Measurements from ENCODE around the gene KCNK3. TPM values are rescaled to one million over a fixed set of nuclear protein-coding genes. Genes with fewer than 3 reads are reported as not detected.

Gene KCNK3
- total and polyA plus RNA-seq, 2 experiments from 2014 or later = not detected

GRCh38 chr2:26715528-26716270, 23.2 kb downstream of the KCNK3 start:
- DNase-seq = no peak
- Histone ChIP-seq H3K27me3 (replicated peaks; ENCODE audit: insufficient read depth) (no peaks in the 10 kb centered on the region; the same call in 1 of the 2 replicates), H3K4me3 (no peak overlapping the region), H3K27ac (no peak overlapping the region), H3K79me2 (ENCODE audit: insufficient read depth) (no peaks in the 10 kb centered on the region), H3F3A (ENCODE audit: insufficient read depth) (no peaks in the 10 kb centered on the region), H3K9me3 (ENCODE audit: low read depth) (no peaks in the 10 kb centered on the region), H3K4me1 (ENCODE audit: insufficient read depth) (peaks cover 8% of the 10 kb centered on the region), H4K20me1 (ENCODE audit: insufficient read depth) (no peaks in the 10 kb centered on the region), H2AFZ (no peak overlapping the region), H3K36me3 (ENCODE audit: low read depth) (no peaks in the 10 kb centered on the region), H3K4me2 (ENCODE audit: unreplicated experiment) (no peak overlapping the region), H3K9ac (no peak overlapping the region), H3K9me2 (ENCODE audit: insufficient read depth) (no peaks in the 10 kb centered on the region)
- WGBS, 2 experiments (ENCODE audit: low coverage in 1 of 2, low lambda C conversion rate in 2 of 2, missing lambda C conversion rate in 2 of 2) = 67 to 70% methylated on average over 13 of the region's 13 CpGs
- TF ChIP-seq EZH2phosphoT487 (IDR thresholded peaks at IDR 0.05; ENCODE audit: insufficient read depth, low read depth) (no peak), EZH2 (IDR thresholded peaks at IDR 0.05; ENCODE audit: insufficient read depth, poor library complexity, severe bottlenecking) (no peak)
- in situ Hi-C loops (cut with MboI) = no loop called here

- in situ Hi-C loops (cut with MboI) = no loop called here
Measured at GRCh38 chr2:26716340-26716739, 23.8 kb downstream of the KCNK3 start.

GRCh38 chr2:26716769-26717168, 24.2 kb downstream of the KCNK3 start:
- no peaks in the 10 kb centered on the region; the same call in 1 of the 2 replicates for H3K27me3 ChIP-seq (replicated peaks; ENCODE audit: insufficient read depth)
- H3K4me1 ChIP-seq (ENCODE audit: insufficient read depth) = peaks cover 13% of the 10 kb centered on the region
- no peak for TF ChIP-seq EZH2 (IDR thresholded peaks at IDR 0.05; ENCODE audit: insufficient read depth, poor library complexity, severe bottlenecking)
- TF ChIP-seq EZH2phosphoT487 (IDR thresholded peaks at IDR 0.05; ENCODE audit: insufficient read depth, low read depth) = no peak
- 94% methylated on average over 2 of the region's 2 CpGs for WGBS, 2 experiments (ENCODE audit: low coverage in 1 of 2, low lambda C conversion rate in 2 of 2, missing lambda C conversion rate in 2 of 2)
- H3K27ac ChIP-seq = no peak overlapping the region
- H3K79me2 ChIP-seq (ENCODE audit: insufficient read depth) = no peaks in the 10 kb centered on the region
- no peaks in the 10 kb centered on the region for H3K9me2 ChIP-seq (ENCODE audit: insufficient read depth)
- no peaks in the 10 kb centered on the region for H3F3A ChIP-seq (ENCODE audit: insufficient read depth)
- H4K20me1 ChIP-seq (ENCODE audit: insufficient read depth) = no peaks in the 10 kb centered on the region
- H3K4me3 ChIP-seq = no peak overlapping the region
- DNase-seq = no peak
- no peak overlapping the region for H3K9ac ChIP-seq
- H2AFZ ChIP-seq = no peak overlapping the region
- in situ Hi-C loops (cut with MboI) = no loop called here
- no peaks in the 10 kb centered on the region for H3K36me3 ChIP-seq (ENCODE audit: low read depth)
- H3K9me3 ChIP-seq (ENCODE audit: low read depth) = no peaks in the 10 kb centered on the region
- H3K4me2 ChIP-seq (ENCODE audit: unreplicated experiment) = no peak overlapping the region

More at GRCh38 chr2:26716340-26716739, 23.8 kb downstream of the KCNK3 start:
- Histone ChIP-seq H3K27me3 (replicated peaks; ENCODE audit: insufficient read depth) (no peaks in the 10 kb centered on the region; the same call in 1 of the 2 replicates), H3K4me3 (no peak overlapping the region), H3K79me2 (ENCODE audit: insufficient read depth) (no peaks in the 10 kb centered on the region), H3F3A (ENCODE audit: insufficient read depth) (no peaks in the 10 kb centered on the region), H3K27ac (no peak overlapping the region), H3K4me2 (ENCODE audit: unreplicated experiment) (no peak overlapping the region), H4K20me1 (ENCODE audit: insufficient read depth) (no peaks in the 10 kb centered on the region), H2AFZ (no peak overlapping the region), H3K9ac (no peak overlapping the region), H3K9me2 (ENCODE audit: insufficient read depth) (no peaks in the 10 kb centered on the region), H3K36me3 (ENCODE audit: low read depth) (no peaks in the 10 kb centered on the region), H3K4me1 (ENCODE audit: insufficient read depth) (peaks cover 13% of the 10 kb centered on the region), H3K9me3 (ENCODE audit: low read depth) (no peaks in the 10 kb centered on the region)
- WGBS, 2 experiments (ENCODE audit: low coverage in 1 of 2, low lambda C conversion rate in 2 of 2, missing lambda C conversion rate in 2 of 2) = 80 to 81% methylated on average over 3 of the region's 3 CpGs
- TF ChIP-seq EZH2phosphoT487 (IDR thresholded peaks at IDR 0.05; ENCODE audit: insufficient read depth, low read depth) = no peak
- no peak for TF ChIP-seq EZH2 (IDR thresholded peaks at IDR 0.05; ENCODE audit: insufficient read depth, poor library complexity, severe bottlenecking)
- no peak for DNase-seq

- H3K4me3 ChIP-seq = no peak overlapping the region
- no peaks in the 10 kb centered on the region; the same call in 1 of the 2 replicates for H3K27me3 ChIP-seq (replicated peaks; ENCODE audit: insufficient read depth)
- no peak overlapping the region for H2AFZ ChIP-seq
- no peaks in the 10 kb centered on the region for H3F3A ChIP-seq (ENCODE audit: insufficient read depth)
- peaks cover 13% of the 10 kb centered on the region for H3K4me1 ChIP-seq (ENCODE audit: insufficient read depth)
- no peaks in the 10 kb centered on the region for H3K9me3 ChIP-seq (ENCODE audit: low read depth)
- H3K4me2 ChIP-seq (ENCODE audit: unreplicated experiment) = no peak overlapping the region
- no peaks in the 10 kb centered on the region for H4K20me1 ChIP-seq (ENCODE audit: insufficient read depth)
- H3K9me2 ChIP-seq (ENCODE audit: insufficient read depth) = no peaks in the 10 kb centered on the region
- in situ Hi-C loops (cut with MboI) = no loop called here
- no peaks in the 10 kb centered on the region for H3K36me3 ChIP-seq (ENCODE audit: low read depth)
- no peak overlapping the region for H3K27ac ChIP-seq
- TF ChIP-seq EZH2 (IDR thresholded peaks at IDR 0.05; ENCODE audit: insufficient read depth, poor library complexity, severe bottlenecking) = no peak
- TF ChIP-seq EZH2phosphoT487 (IDR thresholded peaks at IDR 0.05; ENCODE audit: insufficient read depth, low read depth) = no peak
- no peak for DNase-seq
- no peaks in the 10 kb centered on the region for H3K79me2 ChIP-seq (ENCODE audit: insufficient read depth)
- 91 to 92% methylated on average over 5 of the region's 5 CpGs for WGBS, 2 experiments (ENCODE audit: low coverage in 1 of 2, low lambda C conversion rate in 2 of 2, missing lambda C conversion rate in 2 of 2)
- H3K9ac ChIP-seq = no peak overlapping the region
Measured at GRCh38 chr2:26717362-26717761, 24.8 kb downstream of the KCNK3 start.
